Measurements from ENCODE around the gene ZNF514.
A peak's percentile ranks its signal among the peaks of the same experiment; 100 is the strongest.

Gene ZNF514

DNA sequence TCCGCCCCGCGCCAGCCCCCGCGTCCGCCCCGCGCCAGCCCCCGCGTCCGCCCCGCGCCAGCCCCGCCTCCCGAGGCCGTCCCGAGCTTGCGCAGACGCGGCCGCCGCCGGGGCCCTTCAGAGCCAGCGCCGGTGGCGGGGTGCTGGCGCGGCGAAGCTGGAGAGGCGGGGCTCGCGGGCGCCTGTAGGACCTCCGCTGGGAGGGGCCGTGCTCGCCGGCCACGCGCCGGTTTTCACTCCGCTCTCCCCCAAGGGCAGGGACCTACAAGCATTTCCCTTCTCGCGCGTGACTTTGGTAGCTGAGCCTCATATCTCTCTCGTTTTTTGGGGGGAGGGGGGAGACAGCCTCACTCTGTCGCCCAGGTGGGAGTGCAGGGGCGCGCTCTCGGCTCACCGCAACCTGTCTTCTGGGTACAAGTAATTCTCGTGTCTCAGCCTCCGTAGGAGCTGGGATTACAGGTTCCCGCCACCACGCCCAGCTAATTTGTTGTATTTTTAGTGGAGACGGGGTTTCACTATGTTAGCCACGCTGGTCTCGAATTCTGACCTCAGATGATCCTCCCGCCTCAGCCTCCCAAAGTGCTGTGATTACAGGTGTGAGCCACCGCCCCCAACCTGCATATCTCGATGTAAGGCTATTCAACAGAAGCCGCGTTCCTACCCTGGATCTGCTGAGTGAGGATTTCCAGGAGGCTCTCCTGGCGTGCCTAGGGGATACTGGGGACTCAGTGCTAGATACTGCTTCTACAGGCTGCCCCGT lies at the start of gene ZNF514:
TSS of gene ZNF514 (minus strand) at position 159 of the 760 bp plus-strand sequence. CDS start 6,595 bp downstream, outside the sequence.
- peak; percentile 70 for DNase-seq

DNA sequence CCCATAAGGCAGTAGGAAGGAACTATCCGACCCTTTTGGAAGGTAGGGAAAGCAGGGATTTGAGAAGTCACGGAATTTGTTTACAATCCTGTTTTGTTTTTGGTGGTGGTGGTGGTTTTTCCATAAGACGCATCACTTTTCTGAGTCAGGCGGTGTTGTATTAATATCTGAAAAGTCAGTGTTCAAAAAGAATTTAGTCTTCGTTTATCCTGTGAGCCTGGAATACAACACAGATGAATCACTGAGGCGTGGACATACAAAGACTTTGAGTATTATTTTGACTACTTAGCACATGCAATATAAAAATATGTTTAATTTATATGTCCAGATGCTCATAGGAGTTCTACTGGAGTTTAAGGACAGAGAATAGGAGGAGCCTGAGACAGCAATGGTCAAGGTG lies 48.5 kb upstream of the ZNF514 start:
- no peak for DNase-seq

DNA sequence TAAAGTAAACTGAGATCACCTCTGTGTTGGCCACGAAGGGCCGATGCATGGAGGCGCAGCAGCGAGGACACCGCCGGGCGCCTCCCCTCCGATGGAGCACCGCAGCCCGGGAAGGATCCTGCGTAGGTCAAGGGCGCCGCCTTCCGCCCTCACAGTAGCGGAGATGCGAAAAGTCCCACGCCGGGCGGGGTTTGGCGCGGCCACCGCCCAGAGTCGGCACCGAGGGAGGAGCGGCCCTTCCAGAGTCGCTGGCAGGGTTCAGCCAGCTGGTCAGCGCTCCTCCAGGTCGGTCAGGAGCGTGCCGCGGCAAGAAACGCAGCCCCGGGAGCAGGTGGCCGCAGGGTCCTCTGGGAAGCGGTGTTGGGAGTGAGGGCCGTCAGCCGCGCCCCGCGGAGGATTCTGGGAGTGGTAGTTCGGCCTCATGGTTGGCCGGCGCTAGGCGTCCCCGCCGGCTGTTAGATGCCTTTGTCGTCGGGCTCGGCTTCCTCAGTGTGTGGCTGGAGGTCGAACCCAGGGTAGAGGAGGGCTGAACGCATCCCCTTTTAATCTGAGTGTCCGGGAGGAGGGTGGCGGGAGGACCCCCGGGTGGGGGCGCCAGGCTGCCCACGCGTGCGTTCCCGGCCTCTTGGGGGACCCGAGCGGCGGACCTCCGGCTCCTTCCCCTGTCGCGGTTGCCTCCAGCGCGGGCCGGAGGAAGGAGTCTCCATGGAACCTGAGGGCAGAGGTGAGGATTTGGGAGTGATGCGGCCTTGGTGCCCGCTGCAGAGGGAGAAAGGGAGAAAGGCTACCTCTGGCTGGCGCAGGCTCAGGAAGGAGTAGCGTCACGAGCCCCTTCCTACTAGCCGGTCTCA lies 47.7 kb upstream of the ZNF514 start, which contains the start of gene ZNF892:
TSS of gene ZNF892 (plus strand) at position 411 of the 851 bp plus-strand sequence. CDS start at position 706, 295 bp downstream.
- DNase-seq, result peak; percentile 72

DNA sequence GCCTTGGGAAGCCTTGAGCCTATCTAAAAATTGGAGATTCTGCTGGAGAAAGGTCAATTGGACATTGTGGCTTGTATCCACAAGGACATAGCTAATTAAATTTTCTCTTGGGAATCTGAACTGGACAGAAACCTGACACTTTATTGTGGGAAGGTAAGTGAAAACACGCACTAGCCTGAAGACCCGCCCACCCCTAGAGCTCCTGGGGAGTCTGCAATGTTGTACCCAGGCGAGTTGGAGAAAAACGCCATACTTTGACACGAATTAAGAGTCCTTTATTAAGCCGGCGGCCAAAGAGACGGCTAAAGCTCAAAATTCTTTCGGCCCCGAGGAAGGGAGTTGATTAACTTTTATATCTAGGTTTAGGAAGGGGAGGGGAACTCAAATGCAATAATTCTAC lies 46.4 kb upstream of the ZNF514 start:
- DNase-seq, result no peak

DNA sequence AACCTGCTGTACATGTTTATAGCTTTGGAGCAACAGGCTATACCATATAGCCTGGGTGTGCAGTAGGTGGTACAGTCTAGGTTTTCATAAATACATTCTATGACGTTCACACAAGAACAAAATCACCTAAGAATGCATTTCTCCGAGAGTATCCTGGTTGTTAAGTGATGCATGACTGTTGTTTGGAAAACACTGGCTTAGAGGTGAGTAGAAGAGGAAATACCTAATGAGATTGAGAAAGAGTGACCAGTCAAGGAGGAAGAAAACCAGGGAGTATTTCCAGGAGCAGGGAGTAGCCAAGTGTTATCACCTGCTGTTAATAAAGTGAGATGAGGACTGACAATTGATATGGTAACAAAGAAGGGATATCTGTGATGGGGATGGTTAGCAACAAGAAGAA lies 44.7 kb upstream of the ZNF514 start:
- no peak for DNase-seq

DNA sequence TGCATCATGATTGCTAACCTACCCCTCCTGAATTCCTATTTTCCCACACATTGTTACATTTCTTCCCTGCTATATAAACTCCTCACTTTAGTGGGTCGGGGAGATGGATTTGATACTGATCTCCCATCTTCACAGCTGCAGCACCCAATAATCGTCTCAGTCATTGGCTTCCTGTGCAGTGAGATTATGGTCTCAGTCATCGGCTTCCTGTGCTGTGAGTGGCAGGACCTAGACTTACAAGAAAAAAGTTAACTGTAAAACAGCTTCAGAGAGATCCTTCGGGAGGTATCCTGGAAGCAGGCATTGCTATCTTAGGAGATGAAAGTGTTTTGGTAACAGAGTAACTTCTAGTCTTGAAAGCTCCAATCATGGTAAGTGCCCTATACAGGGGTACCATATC lies 44.3 kb upstream of the ZNF514 start:
- DNase-seq, result no peak

DNA sequence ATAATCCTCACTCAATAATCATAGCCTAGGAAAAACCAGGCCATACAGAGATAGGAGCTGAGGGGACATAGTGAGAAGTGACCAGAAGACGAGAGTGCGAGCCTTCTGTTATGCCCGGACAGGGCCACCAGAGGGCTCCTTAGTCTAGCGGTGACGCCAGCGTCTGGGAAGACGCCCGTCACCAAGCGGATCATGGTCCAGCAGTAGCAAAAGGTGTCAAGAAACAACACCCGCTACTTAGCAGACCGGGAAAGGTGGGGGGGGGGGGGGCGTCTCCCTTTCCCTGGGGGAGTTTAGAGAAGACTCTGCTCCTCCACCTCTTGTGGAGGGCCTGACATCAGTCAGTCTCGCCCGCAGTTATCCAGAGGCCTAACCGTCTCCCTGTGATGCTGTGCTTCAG lies 33.3 kb upstream of the ZNF514 start:
- DNase-seq, result peak; percentile 5

DNA sequence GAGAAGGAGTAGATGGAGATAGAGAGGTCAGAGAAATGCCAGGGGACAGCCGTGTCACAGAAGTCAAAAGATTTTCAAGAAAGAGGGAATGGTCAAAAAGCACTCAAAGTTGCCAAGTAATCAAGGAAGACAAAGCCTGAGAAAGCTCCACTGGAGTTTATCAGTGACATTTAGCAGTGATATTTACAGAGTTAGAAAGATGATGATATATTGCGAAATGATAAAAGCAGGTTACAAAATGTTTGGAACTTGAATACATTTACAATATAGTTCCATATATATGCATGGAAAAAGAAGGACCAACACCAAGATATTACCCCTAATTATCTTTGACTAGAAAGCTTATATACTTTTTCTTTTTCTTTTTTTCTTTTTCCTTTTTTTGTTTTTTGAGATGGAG lies 26.3 kb upstream of the ZNF514 start:
- no peak for DNase-seq

DNA sequence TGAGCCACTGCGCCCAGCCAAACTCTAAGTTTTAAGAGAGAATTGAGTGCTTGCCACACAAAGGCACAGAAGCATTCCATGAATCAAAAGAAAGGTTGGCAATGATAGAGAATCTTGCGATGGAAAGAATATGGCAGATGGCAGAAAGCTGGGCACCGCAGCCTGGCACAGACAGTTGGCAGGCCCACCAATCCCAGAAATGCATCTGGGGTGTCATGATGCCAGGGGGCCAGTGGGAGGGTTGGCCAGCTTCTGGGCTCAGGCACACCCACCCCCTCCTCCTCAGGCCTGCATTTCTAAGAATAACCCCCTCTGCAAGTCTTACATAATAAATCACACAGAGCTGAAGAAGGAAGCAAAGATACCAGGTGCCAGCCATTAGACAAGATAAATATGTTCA lies 25.5 kb upstream of the ZNF514 start:
- DNase-seq, result no peak

DNA sequence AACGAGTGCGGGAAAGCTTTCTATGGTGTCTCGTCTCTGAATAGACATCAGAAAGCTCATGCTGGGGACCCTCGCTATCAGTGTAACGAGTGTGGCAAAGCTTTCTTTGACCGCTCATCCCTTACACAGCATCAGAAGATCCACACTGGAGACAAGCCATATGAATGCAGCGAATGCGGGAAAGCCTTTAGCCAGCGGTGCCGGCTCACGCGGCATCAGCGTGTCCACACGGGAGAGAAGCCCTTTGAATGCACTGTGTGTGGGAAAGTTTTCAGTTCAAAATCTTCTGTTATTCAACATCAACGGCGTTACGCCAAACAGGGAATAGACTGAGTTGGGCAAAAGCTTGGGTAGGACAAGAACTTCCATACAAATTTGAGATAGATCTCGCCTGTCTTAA lies 22.1 kb upstream of the ZNF514 start:
- no peak for DNase-seq

DNA sequence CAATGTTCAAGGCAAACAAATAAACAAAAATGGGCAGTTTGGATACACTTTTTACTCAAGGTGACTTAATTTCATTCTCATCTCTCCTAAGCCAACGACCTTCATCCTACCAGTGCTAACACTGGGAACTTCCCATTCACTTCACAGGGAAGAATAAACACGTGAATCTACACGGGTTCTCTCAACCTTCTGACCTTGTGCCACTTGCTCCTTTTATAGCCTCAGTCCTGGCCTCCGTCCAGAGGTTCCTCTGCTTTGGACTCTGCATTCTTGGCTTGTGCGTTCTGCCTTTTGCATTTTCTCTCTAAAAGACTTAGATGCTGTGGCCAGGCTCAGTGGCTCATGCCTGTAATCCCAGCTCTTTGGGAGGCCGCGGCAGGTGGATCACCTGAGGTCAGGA lies 19.8 kb upstream of the ZNF514 start:
- DNase-seq, result no peak

DNA sequence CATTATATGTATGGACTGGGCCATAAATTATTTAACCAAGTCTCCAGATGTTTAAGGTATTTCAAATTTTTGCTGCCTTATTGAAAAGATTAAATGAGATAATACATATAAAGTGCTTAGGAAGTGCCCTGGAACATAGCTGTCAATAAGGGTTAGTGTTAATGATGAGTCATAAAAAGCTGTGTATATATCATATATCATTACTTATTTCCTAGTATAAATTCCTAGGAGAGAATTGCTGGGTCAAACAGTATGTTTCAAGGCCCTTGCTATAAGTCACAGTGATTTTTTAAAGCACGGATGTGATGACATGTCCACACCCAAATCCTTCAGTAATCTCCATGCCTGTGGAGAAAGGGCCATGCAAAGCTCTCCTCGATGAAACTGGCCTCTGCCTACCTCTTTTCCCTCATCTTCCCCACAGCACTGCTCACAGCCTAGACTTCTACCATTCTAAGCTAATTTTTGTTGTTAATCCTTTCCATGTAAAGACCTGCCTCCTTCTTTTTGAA lies 14.4 kb upstream of the ZNF514 start:
- DNase-seq, result no peak

DNA sequence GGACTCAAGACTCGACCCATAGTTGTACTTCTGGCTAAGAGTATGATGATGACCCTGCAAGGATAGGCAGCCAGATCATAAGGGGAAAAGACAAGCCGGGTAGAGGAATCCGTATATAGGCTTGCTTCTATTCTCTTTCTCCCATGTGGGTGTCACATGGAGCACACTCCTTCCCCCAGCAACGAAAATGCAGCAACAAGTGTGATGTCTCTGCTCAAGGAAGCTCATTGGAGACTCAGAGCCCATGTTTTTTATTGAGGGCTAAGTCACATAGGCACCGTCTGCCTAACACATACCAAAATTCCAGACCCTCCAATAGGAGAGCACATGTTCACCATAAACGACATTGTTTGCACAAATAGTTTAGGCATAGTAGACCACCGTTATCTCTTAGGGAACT lies 12.3 kb upstream of the ZNF514 start:
- no peak for DNase-seq

DNA sequence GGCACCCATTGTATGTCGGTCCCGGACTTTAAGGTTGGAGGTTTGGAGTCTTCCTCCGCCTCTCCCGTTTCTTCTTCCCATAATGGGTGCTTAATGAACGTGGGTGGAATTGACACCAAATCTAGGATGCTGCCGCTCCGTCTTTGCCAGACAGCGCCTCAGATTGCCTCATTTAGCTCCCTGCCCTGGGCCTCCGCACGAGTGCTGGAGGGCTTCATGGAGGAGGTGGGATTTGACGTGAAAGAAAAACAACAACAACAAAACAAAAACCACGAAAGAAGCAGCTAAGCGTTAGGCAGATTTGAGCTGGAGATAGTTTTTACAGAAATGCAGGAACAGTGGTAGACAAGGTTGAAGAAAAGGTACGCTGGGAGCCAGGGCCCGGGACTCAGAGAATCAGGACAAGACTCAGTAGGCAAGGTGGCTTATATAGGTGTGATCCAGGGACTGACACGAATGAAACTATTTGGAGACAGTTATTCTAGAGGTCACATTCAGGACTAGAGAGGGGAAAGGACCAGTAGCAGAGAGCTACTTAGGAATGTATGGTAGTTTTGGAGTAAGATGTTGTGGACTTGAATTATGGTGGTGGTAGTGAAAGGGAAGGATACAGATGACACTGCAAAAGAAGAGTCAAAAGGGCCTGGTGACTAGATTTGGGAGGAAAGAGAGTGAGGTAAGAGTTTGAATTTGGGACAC lies 6.6 kb upstream of the ZNF514 start:
- no peak for DNase-seq

DNA sequence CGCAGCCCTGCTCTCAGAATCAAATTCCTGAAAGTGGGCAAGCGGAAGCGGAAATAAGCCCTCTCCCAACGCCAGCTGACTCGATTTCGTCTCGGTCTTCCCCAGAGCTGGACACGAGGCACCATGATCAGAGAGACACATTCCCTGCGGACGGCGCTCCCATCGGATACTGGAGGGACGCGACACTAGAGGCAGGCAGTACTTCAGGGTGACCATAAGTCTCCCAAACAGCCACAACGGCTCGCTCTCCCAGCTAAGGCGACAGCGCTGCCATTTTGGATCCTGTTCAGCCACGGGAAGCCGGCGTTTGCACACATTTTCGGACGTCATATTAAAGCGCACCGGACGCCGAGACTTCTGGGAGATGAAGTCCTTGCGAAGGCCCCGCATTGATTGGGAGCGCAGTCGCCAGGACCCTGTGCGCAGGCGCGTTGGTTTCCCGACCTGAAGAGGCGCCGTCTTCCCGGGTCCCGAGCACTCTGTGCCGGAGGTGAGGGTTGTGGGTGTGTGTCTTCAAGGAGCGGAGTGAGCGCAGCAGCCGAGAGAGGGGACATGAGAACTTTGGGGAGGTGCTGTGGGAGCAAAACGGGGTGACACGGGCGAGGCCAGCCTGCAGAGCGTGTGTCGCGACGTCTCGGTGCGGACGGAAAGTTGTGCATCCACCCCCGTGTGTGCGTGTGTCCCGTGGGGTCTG lies 5.9 kb upstream of the ZNF514 start, which contains the start of gene ZNF2:
TSS of gene ZNF2 (plus strand) at position 439 of the 694 bp plus-strand sequence. CDS start 10,418 bp downstream, outside the sequence.
- peak; percentile 94 for DNase-seq

DNA sequence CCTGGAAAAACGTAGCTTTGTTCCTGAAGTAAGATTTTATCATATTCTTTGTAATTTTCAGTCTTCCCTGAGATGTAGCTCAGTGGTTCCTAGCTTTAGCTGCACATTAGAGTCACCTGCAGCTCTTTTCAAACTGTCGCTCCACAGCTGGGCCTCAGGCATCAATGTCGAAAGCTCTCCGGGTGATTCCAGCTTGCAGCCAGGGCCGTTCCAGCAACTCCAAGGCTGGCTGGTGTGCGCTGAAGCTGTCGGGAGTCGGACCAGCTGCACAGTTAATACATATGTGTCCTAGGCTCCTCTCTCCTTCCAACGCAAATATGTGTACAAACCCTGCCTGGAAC lies 5.4 kb upstream of the ZNF514 start:
- DNase-seq, result no peak

DNA sequence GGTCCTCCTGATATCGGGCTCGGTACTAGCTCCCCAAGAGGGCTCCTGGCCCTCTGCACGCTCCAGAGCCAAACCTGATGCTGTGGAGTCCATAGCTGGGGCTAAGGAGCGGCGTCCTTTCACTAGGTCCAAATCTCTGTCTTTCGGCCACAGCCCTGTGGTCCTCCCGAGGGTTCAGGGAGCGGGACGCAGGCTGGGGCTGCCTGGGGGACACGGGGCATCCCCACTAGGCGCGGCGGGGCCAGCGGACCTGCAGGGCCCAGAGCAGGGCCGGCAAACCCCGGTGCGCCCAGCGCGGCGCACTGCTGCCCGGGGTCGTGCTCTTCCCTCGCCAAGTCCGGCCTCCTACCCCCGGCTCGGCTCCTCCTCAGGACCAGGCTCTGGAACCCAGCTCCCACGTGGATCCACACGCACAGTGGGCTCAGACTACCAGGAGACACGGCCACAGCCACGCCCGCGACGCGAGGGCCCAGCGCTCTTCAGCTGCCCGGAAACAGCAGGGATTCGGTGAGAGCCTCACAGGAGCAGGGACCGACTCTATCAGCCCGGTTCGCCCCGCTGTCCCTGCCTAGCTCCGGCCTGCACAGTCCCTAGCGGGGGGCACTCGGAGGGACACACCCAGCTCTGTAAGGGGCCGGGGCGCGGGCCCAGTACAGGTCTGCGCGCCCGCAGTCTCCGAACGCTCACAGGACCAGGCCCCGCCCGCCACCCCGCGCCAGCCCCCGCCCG lies 593 bp downstream of the ZNF514 start:
- no peak for DNase-seq

DNA sequence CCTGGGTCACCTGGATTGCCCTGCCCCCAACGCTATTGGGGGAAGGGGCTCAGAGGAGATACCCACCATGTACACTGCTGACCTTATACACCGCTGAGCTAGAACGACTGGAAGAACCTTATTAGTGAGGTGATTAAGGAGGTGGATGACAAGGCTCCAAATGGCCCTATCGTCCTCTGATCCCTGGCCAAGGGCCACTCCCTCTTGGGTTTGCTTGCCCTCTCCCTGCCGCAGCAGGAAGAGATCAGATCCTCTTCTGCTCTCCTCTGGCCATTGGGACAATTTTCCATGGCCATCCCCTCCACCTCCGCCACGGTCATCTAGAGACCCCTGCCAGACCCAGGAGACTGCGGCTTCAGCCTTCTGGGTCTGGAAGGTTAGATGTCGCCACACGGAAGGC lies 1.2 kb downstream of the ZNF514 start:
- DNase-seq, result no peak

DNA sequence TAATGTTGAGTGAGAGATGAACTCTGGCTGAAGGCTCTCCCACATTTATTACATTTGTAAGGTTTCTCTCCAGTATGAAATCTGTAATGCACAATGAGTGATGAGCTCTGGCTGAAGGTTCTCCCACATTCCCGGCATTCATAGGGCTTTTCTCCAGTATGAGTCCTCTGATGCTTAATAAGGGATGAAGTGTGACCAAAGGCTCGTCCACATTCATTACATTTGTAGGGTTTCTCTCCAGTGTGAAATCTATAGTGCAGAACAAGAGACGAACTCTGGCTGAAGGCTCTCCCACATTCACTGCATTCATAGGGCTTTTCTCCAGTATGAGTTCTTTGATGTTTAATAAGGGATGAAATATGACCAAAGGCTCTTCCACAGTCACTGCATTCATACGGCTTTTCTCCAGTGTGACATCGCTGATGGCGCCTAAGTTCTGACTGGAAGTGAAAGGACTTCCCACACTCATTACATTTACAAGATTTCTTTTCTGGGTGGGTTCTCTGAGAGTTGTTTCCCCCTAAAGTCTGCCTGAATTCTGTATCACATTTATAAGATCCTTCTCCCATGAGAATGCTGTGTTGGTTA lies 10.2 kb downstream of the ZNF514 start:
- DNase-seq, result no peak

DNA sequence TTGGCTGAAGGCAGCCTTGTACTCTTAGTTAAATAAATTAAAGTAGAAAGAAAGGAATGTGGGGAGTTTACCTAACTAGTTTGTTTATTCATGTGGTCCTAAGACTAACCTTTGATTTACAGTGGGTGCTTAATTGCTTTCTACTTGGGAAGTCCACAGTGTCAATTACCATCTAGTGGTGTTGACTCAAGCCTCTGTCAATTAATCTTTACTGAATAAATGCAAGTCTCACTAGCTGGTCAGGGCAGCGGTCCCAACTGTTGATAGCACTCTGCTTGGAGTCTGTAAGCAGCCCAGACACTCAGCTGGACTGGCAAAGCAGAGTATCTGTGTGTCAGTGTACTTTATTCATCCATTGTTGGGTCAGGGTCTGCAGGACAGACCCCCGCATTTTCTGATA lies 15.8 kb downstream of the ZNF514 start:
- no peak for DNase-seq

DNA sequence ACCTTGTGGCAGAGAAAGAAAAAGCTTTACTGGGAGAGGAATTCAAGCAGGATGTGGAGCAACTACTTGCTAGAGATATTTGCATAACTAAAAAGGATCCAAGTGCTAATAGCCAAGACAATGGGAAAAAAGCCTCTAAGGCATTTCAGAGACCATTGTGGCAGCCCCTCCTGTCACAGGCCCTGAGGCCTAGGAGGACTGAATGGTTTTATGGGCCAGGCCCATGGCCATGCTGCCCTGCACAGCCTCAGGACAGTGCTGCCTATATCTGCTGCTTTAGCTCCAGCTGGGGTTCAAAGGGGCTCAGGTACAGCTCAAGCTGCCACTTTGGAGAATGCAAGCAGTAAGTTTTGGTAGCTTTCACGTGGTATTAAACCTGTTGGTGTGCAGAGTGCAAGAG lies 20.9 kb downstream of the ZNF514 start:
- no peak for DNase-seq

DNA sequence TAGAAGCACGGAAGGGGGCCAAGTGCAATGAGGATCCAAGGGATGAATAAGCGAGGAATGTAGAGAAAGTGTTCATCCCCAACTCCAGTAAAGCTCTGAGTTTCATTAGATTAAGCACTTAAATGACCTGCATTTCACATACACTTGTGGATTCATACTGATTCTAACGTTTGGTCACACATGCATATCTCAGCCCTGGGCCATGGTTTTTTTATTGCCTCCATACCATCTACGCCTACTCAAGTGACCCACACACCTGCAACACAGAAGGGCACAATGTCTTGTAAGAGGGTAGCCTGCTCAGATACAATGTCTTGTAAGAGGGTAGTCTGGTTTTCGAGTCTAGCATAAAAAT lies 37.5 kb downstream of the ZNF514 start:
- no peak for DNase-seq
